ENCODE measurements around the gene LCE7A. TPM values are rescaled to one million over a fixed set of nuclear protein-coding genes. Genes with fewer than 3 reads are reported as not detected.
A peak's percentile ranks its signal among the peaks of the same experiment; 100 is the strongest.

LCE7A gene
- total and polyA plus RNA-seq, 10 of the 15 experiments (the other 5 are each of a cell fraction or from before 2014, with no cell fraction given), result not detected

DNA sequence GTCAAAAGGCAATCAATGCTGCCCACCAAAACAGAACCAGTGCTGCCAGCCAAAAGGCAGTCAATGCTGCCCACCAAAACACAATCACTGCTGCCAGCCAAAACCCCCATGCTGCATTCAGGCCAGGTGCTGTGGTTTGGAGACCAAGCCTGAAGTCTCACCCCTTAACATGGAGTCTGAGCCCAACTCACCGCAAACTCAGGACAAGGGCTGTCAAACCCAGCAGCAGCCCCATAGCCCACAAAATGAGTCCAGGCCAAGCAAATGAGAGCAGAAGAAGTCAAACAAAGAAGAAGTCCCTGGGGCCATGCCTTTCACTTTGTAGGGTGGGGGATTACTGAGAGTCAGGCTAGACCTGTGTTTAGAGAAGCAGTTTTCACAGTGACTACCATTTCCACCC lies 24.7 kb downstream of the LCE7A start:
- BruUV-seq (replicated peaks), result no TSS peak
- Histone ChIP-seq H3K9me3 (replicated peaks; ENCODE audit: control insufficient read depth, insufficient read depth, low read length) (no peaks in the 10 kb centered on the region), H3K4me2 (ENCODE audit: control insufficient read depth, insufficient read depth) (no peak overlapping the region), H3K27ac (ENCODE audit: control insufficient read depth, insufficient read depth) (peak overlapping the region; percentile 39; the same call in 1 of the 2 replicates), H3K4me1 (ENCODE audit: control insufficient read depth, insufficient read depth, low read length) (peaks cover 38% of the 10 kb centered on the region), H4K20me1 (ENCODE audit: control insufficient read depth, insufficient read depth) (no peaks in the 10 kb centered on the region), H3K36me3 (ENCODE audit: control insufficient read depth in 2 of 2, insufficient read depth in 2 of 2, low read length in 1 of 2) (no peaks in the 10 kb centered on the region), H3K79me2 (ENCODE audit: control insufficient read depth, insufficient read depth, low read length) (no peaks in the 10 kb centered on the region), H2AFZ (ENCODE audit: control insufficient read depth, low read depth, low read length) (no peak overlapping the region; the same call in none of the 2 replicates), H3K4me3 (no peak overlapping the region), H3K27me3 (replicated peaks in 1 of 2; ENCODE audit: control insufficient read depth in 2 of 2, insufficient read depth in 2 of 2, low read length in 1 of 2) (no peaks in the 10 kb centered on the region), H3K9ac (ENCODE audit: control insufficient read depth, insufficient read depth, low read length) (no peak overlapping the region)
- ATAC-seq (peak; percentile 41), DNase-seq (ENCODE audit: low read depth, low spot score) (no peak), FAIRE-seq (no peak)
- intact Hi-C loops (cut with micrococcal nuclease; ENCODE audit: unreplicated experiment), result no loop called here
- ChIA-PET CTCF (interaction anchor here (1.0 to 1.7 kb wide), 4 partner anchors 14 to 396 kb away, joined by 3 to 5 read pairs (median 4); no protein-coding TSS in a partner anchor), RAD21 (ENCODE audit: unreplicated experiment) (interaction anchor here (1.1 to 1.8 kb wide), 2 partner anchors 12 to 24 kb away, joined by 3 to 5 read pairs; partner anchors contain the start of gene IVL), POLR2A (interaction anchor here (0.6 kb wide), 1 partner anchor 613 kb away, joined by 4 read pairs; no protein-coding TSS in a partner anchor), SMC1A (ENCODE audit: uncharacterized antibody, unreplicated experiment) (interaction anchor here (0.8 kb wide), 2 partner anchors 20 to 25 kb away, joined by 3 read pairs; no protein-coding TSS in a partner anchor)
- 100% methylated on average over 1 of the region's 1 CpG for WGBS (ENCODE audit: insufficient coverage, insufficient replicate concordance, low lambda C conversion rate, missing lambda C conversion rate)
- TF ChIP-seq ZNF384 (IDR thresholded peaks at IDR 0.05; ENCODE audit: borderline replicate concordance, low read depth, low read length) (no peak), MTA2 (IDR thresholded peaks at IDR 0.05; ENCODE audit: low read depth) (no peak), CREM (IDR thresholded peaks at IDR 0.05; ENCODE audit: low read depth) (0 out of 2 replicates have a peak, but pooled peaks have one; percentile 5), GABPA (IDR thresholded peaks at IDR 0.05; ENCODE audit: low read depth) (no peak)
- TF ChIP-seq, protein P1, sequence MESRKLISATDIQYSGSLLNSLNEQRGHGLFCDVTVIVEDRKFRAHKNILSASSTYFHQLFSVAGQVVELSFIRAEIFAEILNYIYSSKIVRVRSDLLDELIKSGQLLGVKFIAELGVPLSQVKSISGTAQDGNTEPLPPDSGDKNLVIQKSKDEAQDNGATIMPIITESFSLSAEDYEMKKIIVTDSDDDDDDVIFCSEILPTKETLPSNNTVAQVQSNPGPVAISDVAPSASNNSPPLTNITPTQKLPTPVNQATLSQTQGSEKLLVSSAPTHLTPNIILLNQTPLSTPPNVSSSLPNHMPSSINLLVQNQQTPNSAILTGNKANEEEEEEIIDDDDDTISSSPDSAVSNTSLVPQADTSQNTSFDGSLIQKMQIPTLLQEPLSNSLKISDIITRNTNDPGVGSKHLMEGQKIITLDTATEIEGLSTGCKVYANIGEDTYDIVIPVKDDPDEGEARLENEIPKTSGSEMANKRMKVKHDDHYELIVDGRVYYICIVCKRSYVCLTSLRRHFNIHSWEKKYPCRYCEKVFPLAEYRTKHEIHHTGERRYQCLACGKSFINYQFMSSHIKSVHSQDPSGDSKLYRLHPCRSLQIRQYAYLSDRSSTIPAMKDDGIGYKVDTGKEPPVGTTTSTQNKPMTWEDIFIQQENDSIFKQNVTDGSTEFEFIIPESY (IDR thresholded peaks at IDR 0.05), result no peak
- TF ChIP-seq, protein P2, sequence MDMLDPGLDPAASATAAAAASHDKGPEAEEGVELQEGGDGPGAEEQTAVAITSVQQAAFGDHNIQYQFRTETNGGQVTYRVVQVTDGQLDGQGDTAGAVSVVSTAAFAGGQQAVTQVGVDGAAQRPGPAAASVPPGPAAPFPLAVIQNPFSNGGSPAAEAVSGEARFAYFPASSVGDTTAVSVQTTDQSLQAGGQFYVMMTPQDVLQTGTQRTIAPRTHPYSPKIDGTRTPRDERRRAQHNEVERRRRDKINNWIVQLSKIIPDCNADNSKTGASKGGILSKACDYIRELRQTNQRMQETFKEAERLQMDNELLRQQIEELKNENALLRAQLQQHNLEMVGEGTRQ (IDR thresholded peaks at IDR 0.05; ENCODE audit: borderline replicate concordance, low read depth, low read length), result no peak
- in situ Hi-C loops (cut with MboI), result no loop called here
